ENCODE measurements around the gene SEC11A.
"Not testable (repeated sequence)": the region's sequence is repeated elsewhere in the genome, so short reads cannot be mapped to it uniquely, and the experiment has no call there.

SEC11A gene

DNA sequence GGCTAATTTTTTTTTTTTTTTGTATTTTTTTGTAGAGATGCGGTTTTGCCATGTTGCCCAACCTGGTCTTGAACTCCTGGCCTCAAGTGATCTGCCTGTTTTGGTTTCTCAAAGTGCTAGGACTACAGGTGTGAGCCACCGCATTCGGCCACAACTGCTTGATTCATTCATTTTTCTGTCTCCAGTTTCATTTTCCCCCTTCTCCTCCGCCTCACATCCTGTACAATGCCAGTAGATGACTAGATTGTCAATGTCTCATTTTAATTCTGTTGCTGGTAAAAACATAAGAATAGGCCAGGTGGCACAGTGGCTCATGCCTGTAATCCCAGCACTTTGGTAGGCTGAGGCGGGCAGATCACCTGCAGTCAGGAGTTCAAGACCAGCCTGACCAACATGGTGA, 20.4 kb upstream of the SEC11A start:
- TF ChIP-seq, protein P1, sequence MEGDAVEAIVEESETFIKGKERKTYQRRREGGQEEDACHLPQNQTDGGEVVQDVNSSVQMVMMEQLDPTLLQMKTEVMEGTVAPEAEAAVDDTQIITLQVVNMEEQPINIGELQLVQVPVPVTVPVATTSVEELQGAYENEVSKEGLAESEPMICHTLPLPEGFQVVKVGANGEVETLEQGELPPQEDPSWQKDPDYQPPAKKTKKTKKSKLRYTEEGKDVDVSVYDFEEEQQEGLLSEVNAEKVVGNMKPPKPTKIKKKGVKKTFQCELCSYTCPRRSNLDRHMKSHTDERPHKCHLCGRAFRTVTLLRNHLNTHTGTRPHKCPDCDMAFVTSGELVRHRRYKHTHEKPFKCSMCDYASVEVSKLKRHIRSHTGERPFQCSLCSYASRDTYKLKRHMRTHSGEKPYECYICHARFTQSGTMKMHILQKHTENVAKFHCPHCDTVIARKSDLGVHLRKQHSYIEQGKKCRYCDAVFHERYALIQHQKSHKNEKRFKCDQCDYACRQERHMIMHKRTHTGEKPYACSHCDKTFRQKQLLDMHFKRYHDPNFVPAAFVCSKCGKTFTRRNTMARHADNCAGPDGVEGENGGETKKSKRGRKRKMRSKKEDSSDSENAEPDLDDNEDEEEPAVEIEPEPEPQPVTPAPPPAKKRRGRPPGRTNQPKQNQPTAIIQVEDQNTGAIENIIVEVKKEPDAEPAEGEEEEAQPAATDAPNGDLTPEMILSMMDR (IDR thresholded peaks at IDR 0.05; ENCODE audit: insufficient read depth, low read length, poor library complexity, severe bottlenecking) = no peak
- TF ChIP-seq EZH2phosphoT487 (conservative IDR thresholded peaks at IDR 0.05; ENCODE audit: low read length) = no peak
- no peak overlapping the region for H3K9ac ChIP-seq (ENCODE audit: low read length)
- peak overlapping the region; percentile 71 for H3K4me2 ChIP-seq (ENCODE audit: low read depth, low read length, poor library complexity, severe bottlenecking)

DNA sequence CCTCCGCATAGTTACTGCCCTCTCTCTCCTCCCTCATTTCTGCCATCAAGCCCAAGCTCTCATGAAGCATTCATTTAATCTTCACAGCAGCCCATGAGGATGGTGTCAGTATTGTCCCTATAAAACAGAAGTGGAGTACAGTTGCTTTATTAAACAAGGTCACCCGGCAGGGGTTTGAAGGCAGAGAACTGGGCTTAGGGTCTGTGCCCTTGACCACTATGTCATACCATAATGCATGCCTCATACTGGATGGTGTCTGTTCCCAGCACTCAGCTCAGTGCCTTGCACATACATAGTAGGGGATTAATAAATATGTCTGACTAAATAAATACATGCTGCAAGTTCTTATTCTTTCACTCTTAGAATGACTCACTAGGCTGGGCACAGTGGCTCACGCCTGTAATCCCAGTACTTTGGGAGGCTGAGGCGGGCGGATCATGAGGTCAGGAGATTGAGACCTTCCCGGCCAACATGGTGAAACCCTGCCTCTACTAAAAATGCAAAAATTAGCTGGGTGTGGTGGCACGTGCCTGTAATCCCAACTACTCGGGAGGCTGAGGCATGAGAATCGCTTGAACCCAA, 19.6 kb upstream of the SEC11A start:
- H4K20me1 ChIP-seq (ENCODE audit: low read depth, low read length); H3K9me3 ChIP-seq (ENCODE audit: insufficient read depth, low read length); H3K79me2 ChIP-seq (ENCODE audit: insufficient read depth, low read length); H3K9me2 ChIP-seq (replicated peaks; ENCODE audit: insufficient read depth, low read length); H3K27me3 ChIP-seq (ENCODE audit: low read length); H3K36me3 ChIP-seq (ENCODE audit: low read length): not testable (repeated sequence)
- peak overlapping the region; percentile 30 for H2AFZ ChIP-seq (ENCODE audit: low read depth, low read length, severe bottlenecking)
- H3K4me2 ChIP-seq (ENCODE audit: low read depth, low read length, poor library complexity, severe bottlenecking) = peak overlapping the region; percentile 71
- peak overlapping the region; percentile 50 for H3K9ac ChIP-seq (ENCODE audit: low read length)
- H3F3A ChIP-seq (ENCODE audit: insufficient read depth) = peaks cover 26% of the 10 kb centered on the region
- H3K4me3 ChIP-seq (ENCODE audit: insufficient read depth, low read length, poor library complexity, severe bottlenecking) = peak overlapping the region; percentile 8
- peak overlapping the region; percentile 90 for H3K27ac ChIP-seq (ENCODE audit: low read depth, low read length)

More for the DNA sequence above, 20.4 kb upstream of the SEC11A start:
- no peaks in the 10 kb centered on the region for H3K79me2 ChIP-seq (ENCODE audit: insufficient read depth, low read length)
- H3K4me3 ChIP-seq (ENCODE audit: insufficient read depth, low read length, poor library complexity, severe bottlenecking) = no peak overlapping the region
- H3K27me3 ChIP-seq (ENCODE audit: low read length) = no peaks in the 10 kb centered on the region
- no peaks in the 10 kb centered on the region for H3K36me3 ChIP-seq (ENCODE audit: low read length)
- H3K9me2 ChIP-seq (replicated peaks; ENCODE audit: insufficient read depth, low read length) = no peaks in the 10 kb centered on the region
- H3K9me3 ChIP-seq (ENCODE audit: insufficient read depth, low read length) = no peaks in the 10 kb centered on the region
- H2AFZ ChIP-seq (ENCODE audit: low read depth, low read length, severe bottlenecking) = no peak overlapping the region
- no peaks in the 10 kb centered on the region for H4K20me1 ChIP-seq (ENCODE audit: low read depth, low read length)
- peak overlapping the region; percentile 90 for H3K27ac ChIP-seq (ENCODE audit: low read depth, low read length)
- H3F3A ChIP-seq (ENCODE audit: insufficient read depth) = peaks cover 26% of the 10 kb centered on the region

DNA sequence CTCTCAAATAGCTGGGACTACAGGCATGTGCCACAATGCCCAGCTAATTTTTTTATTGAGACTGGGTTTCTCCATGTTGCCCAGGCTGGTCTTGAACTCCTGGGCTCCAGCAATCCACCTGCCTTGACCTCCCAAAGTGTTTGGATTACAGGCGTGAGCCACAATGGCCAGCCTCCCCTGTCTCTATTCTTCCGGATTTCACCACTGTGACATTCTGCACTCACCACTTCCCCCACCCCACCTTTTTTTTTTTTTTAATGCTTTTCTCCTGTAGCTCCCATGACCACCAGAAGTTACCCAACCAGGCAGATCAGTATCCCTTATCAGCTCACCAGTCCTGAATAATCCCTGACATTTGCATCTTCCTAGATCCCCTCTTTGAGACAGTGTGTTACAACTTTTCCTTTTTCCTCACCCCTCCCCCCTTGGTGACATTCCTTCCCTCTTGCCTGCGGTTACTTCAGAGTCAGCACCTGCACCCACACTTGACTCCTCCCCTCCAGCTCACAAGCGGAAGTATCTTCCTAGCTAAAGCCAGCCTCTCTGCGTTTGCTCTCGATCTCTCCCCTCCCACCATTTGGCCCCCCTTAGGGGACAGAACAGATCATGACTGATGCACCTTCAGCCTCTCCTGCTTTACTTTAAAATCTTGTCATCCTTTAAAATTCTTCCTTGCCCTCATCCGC, 19.0 kb upstream of the SEC11A start:
- no peaks in the 10 kb centered on the region for H4K20me1 ChIP-seq (ENCODE audit: low read depth, low read length)
- peak overlapping the region; percentile 90 for H3K27ac ChIP-seq (ENCODE audit: low read depth, low read length)
- peaks cover 26% of the 10 kb centered on the region for H3F3A ChIP-seq (ENCODE audit: insufficient read depth)
- peak overlapping the region; percentile 30 for H2AFZ ChIP-seq (ENCODE audit: low read depth, low read length, severe bottlenecking)
- peak overlapping the region; percentile 8 for H3K4me3 ChIP-seq (ENCODE audit: insufficient read depth, low read length, poor library complexity, severe bottlenecking)
- no peaks in the 10 kb centered on the region for H3K27me3 ChIP-seq (ENCODE audit: low read length)
- H3K9ac ChIP-seq (ENCODE audit: low read length) = peak overlapping the region; percentile 50
- H3K9me2 ChIP-seq (replicated peaks; ENCODE audit: insufficient read depth, low read length) = no peaks in the 10 kb centered on the region
- no peaks in the 10 kb centered on the region for H3K79me2 ChIP-seq (ENCODE audit: insufficient read depth, low read length)
- H3K9me3 ChIP-seq (ENCODE audit: insufficient read depth, low read length) = no peaks in the 10 kb centered on the region
- peak overlapping the region; percentile 71 for H3K4me2 ChIP-seq (ENCODE audit: low read depth, low read length, poor library complexity, severe bottlenecking)
- no peaks in the 10 kb centered on the region for H3K36me3 ChIP-seq (ENCODE audit: low read length)
- TF ChIP-seq, protein P1 (IDR thresholded peaks at IDR 0.05; ENCODE audit: insufficient read depth, low read length, poor library complexity, severe bottlenecking) = no peak
- TF ChIP-seq EZH2phosphoT487 (conservative IDR thresholded peaks at IDR 0.05; ENCODE audit: low read length) = no peak

DNA sequence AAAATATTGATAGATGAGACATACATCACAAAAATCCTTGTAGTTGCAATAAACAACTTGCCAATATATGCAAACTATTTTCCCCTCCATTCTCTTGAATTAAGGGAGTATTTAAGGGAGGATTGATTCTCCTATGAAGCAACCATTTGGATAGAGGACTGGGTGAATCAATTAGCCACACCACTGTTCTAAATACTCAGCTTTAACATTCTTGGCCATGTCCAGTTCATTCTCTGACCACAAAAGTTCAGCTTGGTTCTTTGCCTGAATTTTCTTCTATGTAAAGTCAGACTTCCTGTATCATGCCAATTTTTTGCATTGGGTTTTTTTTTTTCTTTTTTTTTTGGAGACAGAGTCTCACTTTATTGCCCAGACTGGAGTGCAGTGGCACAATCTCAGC, 15.8 kb upstream of the SEC11A start:
- Histone ChIP-seq H3K79me2 (ENCODE audit: insufficient read depth, low read length) (no peaks in the 10 kb centered on the region), H4K20me1 (ENCODE audit: low read depth, low read length) (no peaks in the 10 kb centered on the region), H3K9ac (ENCODE audit: low read length) (no peak overlapping the region), H3K4me3 (ENCODE audit: insufficient read depth, low read length, poor library complexity, severe bottlenecking) (no peak overlapping the region), H3K27me3 (ENCODE audit: low read length) (no peaks in the 10 kb centered on the region), H3K9me2 (replicated peaks; ENCODE audit: insufficient read depth, low read length) (no peaks in the 10 kb centered on the region), H3F3A (ENCODE audit: insufficient read depth) (peaks cover 16% of the 10 kb centered on the region), H3K36me3 (ENCODE audit: low read length) (no peaks in the 10 kb centered on the region), H2AFZ (ENCODE audit: low read depth, low read length, severe bottlenecking) (no peak overlapping the region), H3K27ac (ENCODE audit: low read depth, low read length) (no peak overlapping the region), H3K4me2 (ENCODE audit: low read depth, low read length, poor library complexity, severe bottlenecking) (no peak overlapping the region), H3K9me3 (ENCODE audit: insufficient read depth, low read length) (no peaks in the 10 kb centered on the region)
- TF ChIP-seq, protein P1 (IDR thresholded peaks at IDR 0.05; ENCODE audit: insufficient read depth, low read length, poor library complexity, severe bottlenecking) = no peak
- no peak for TF ChIP-seq EZH2phosphoT487 (conservative IDR thresholded peaks at IDR 0.05; ENCODE audit: low read length)

Measured in SU-DHL-6 (cell line).